Endothelial cell of hepatic sinusoid (primary cell): ENCODE results near the gene ERCC2.

Experiments
- in situ Hi-C: cut with HindIII; loops from 2 replicates; pipeline ENCODE4 v1.10.0; 2017; ENCODE audit warnings: low sequenced_read_pairs

ERCC2 gene

DNA sequence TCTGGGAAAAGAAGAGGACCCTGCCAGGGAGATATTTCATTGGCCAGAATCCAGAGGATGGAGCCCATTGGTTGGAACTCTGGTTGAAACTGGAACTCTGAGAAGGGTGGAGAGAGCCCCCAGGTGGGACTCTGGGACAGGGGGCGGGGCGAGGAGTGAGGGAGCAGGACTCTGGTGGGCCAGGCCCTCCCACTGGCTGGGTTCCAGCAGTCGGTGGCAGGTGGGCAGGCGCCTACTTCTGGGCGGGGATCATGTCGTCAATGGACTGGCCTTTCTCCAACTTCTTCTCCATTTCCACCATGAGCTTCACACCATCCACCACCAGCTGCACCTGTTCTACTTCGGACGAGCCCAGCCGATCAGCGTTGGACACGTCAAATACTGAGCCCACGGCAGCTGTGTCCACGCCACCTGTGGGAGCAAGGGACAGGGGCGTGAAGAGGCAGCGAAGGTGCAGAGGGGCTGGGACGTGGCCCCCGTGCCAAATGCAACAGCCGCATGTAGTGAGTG is 63.8 kb downstream of the ERCC2 start:
- in situ Hi-C loops: loop anchor here (5.0 kb wide), 3 partner anchors 39 to 74 kb away; no protein-coding TSS in a partner anchor

DNA sequence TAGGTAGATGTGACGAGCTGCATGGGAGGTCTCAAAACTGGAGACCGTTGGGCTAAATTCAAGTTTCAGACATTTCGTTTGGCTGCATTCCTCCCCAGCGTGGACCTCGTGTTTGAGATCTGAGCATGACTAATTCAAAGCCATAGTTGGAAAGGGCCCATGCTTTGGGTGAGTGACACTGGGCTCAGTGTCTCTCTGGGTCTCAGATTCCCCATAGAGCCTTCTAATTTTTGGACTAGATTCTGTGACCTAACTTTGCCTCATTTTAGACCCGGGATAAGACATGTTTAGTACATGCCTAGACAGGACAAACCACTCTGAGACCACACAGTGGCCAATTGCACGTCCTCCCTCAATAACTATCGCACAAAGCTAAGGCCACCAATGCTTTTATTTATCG is 64.3 kb downstream of the ERCC2 start:
- in situ Hi-C loops: loop anchor here (5.0 kb wide), 3 partner anchors 39 to 74 kb away; no protein-coding TSS in a partner anchor

DNA sequence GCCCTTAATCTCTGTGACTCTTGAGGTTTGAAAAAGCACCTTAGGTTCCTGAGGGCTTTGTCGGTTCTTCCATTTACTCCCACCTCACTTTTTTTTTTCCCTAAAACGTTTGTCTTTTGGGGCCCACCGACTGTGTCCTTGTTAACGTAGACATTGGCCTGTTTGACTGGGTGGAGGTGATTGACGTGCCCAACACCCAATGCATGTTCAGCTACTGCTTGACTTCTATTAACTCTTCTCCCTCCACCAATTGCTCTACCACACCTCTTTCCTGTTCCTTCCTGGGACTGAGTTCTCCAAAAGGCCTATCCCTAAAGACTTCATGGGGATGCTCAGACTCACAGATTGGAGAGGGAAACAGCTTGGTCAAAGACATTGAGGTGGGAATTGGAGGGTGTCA is 65.0 kb downstream of the ERCC2 start:
- in situ Hi-C loops: loop anchor here (5.0 kb wide), 3 partner anchors 38 to 73 kb away; no protein-coding TSS in a partner anchor

DNA sequence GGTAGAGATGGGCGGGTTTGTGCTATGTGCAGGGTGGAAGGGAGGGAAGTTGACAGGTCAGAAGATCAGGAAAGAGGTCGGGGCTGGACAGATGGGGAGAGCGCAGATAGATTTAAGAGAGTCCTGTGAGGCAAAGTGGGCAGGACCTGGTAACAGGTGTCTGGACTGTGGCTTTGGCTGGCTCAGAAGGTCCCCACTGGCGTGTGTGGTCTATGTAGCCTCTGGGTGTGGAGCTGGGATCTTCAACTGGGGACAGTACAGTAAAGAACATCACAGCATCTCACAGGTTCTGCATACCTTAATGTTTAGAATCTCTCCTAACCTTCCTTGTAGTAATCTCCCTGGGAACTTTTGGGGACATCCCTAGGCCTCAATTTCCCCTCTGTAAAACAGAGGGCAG is 65.4 kb downstream of the ERCC2 start:
- in situ Hi-C loops: loop anchor here (5.0 kb wide), 3 partner anchors 38 to 73 kb away; no protein-coding TSS in a partner anchor

DNA sequence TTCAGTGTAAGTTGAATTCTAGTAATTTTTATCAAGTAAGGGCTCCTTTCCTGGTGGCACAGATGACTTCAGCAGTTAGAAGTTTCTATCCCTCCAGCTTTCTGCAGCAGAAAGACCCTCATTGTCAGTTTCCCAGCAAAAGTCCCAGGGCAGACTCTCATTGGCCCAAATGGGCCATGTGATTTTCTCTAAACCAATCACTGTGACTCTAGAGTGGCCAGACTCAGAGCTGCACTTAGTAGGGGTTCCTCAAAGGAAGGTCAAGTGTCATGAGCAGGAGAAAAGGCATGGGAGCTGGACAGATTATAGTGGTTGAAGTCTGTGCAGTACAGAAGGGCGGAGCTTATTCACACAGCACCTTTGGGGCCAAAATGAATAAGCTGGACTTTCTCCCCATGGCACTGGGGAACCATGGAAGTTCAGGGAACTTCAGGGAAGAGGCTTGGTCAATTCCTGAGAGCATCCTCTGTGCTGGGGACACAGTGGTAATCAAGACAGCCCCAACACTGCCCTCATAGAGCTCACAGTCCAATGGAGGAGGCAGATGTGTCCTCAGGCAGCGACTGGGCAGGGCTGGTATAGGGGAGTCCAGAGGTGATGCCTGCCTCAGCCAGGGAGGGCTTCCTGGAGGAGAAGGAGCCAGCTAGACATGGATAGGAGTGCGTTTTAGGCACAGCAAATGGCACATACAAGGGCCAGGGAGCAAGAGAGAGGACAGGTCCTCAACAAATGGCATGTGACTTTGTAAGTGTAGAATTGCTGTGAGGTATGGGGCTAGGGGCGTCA is 66.0 kb downstream of the ERCC2 start:
- in situ Hi-C loops: no loop called here

DNA sequence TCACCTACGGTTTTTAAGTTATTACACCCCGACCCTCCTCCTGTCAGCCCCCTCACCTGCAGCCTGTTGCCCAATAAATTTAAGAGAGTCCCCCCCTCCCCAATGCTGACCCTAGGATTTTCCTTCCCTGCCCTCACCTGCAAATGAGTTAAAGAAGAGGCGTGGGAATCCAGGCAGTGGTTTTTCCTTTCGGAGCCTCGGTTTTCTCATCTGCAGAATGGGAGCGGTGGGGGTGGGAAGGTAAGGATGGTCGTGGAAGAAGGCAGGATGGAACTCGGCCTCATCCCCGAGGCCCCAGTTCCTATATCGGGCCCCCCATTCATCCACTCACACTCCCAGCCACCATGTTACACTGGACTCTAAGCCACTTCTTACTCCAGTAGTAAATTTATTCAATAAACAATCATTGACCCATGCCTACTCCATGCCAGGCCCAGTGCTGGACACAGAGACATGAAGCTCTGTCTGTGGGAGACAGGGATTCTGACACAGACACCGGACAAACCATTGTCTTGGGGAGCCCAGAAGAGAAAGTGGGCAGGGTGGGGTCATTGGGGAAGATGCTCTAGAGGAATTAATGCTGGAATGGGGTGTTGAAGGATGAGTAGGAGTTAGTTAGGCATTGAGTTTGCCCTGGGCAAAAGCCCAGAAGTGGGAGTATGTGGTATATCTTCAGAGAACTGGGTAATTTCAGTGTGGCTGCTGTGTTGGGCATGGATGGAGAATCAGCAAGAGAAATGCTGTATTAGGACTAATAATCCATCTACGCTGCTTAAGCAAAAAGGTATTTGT is 66.9 kb downstream of the ERCC2 start:
- in situ Hi-C loops: no loop called here

DNA sequence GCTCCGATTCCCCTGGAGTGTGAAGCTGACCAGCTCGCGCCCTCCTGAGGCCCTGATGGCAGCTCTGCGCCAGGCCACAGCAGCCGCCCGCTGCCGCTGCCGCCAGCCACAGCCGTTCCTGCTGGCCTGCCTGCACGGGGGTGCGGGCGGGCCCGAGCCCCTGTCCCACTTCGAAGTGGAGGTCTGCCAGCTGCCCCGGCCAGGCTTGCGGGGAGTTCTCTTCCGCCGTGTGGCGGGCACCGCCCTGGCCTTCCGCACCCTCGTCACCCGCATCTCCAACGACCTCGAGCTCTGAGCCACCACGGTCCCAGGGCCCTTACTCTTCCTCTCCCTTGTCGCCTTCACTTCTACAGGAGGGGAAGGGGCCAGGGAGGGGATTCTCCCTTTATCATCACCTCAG is 68.0 kb downstream of the ERCC2 start:
- in situ Hi-C loops: no loop called here
